ENCODE data around the gene PRRX2. TPM values are rescaled to one million over a fixed set of nuclear protein-coding genes. Genes with fewer than 3 reads are reported as not detected.

The PRRX2 gene
- total RNA-seq: 10 to 100 TPM; 20.8 to 22.9 TPM
- long read RNA-seq, donor 1, partial matches to known transcripts: 3 of 8 reads
- long read RNA-seq, donor 1, other reads (novel, unspliced or antisense): 2 of 8 reads
- long read RNA-seq, donor 2, partial matches to known transcripts: 0 of 10 reads
- long read RNA-seq, donor 2, other reads (novel, unspliced or antisense): 9 of 10 reads

- DNase-seq (ENCODE audit: low spot score): peak; percentile 93
- intact Hi-C loops (cut with DNase I): loop anchor here in 1 of 2 donors (10.0 kb wide), 1 partner anchor 49 kb away; no protein-coding TSS in a partner anchor
Observed at GRCh38 chr9:129665389-129665775, at the start of gene PRRX2. Gene PRRX2 (plus strand): TSS chr9:129665647. CDS start chr9:129665868, 221 bp downstream.

- intact Hi-C loops (cut with DNase I): loop anchor here in 1 of 2 donors (10.0 kb wide), 1 partner anchor 282 kb away; no protein-coding TSS in a partner anchor
- DNase-seq (ENCODE audit: low spot score): no peak
Observed at GRCh38 chr9:129617167-129617566, 48.3 kb upstream of the PRRX2 start.

- intact Hi-C loops (cut with DNase I): loop anchor here in 1 of 2 donors (10.0 kb wide), 1 partner anchor 285 kb away; no protein-coding TSS in a partner anchor
- no peak for DNase-seq (ENCODE audit: low spot score)
Observed at GRCh38 chr9:129619787-129620668, 45.4 kb upstream of the PRRX2 start.

- intact Hi-C loops (cut with DNase I): no loop called here
- DNase-seq (ENCODE audit: low spot score): no peak
Observed at GRCh38 chr9:129620669-129621295, 44.7 kb upstream of the PRRX2 start, which contains the start of gene C9orf50. Gene C9orf50 (minus strand): TSS chr9:129621101. CDS start chr9:129620574, 527 bp downstream.

- intact Hi-C loops (cut with DNase I): no loop called here
- DNase-seq (ENCODE audit: low spot score): no peak
Observed at GRCh38 chr9:129623331-129623730, 42.1 kb upstream of the PRRX2 start.

- intact Hi-C loops (cut with DNase I): no loop called here
- no peak for DNase-seq (ENCODE audit: low spot score)
Observed at GRCh38 chr9:129624168-129624759, 41.2 kb upstream of the PRRX2 start.

- intact Hi-C loops (cut with DNase I): no loop called here
- DNase-seq (ENCODE audit: low spot score): no peak
Observed at GRCh38 chr9:129624947-129625346, 40.5 kb upstream of the PRRX2 start.

- DNase-seq (ENCODE audit: low spot score): peak; percentile 97
- intact Hi-C loops (cut with DNase I): no loop called here
Observed at GRCh38 chr9:129626079-129626624, 39.3 kb upstream of the PRRX2 start, which contains the start of gene NTMT1. Gene NTMT1 (plus strand): TSS chr9:129626163. CDS start chr9:129632704, 6,541 bp downstream.

GRCh38 chr9:129626625-129627284 lies 38.7 kb upstream of the PRRX2 start:
- intact Hi-C loops (cut with DNase I): no loop called here

GRCh38 chr9:129627556-129628440 lies 37.6 kb upstream of the PRRX2 start:
- intact Hi-C loops (cut with DNase I): no loop called here
- DNase-seq (ENCODE audit: low spot score): no peak

More at GRCh38 chr9:129626625-129627284, 38.7 kb upstream of the PRRX2 start:
- DNase-seq (ENCODE audit: low spot score): no peak

- no peak for DNase-seq (ENCODE audit: low spot score)
- intact Hi-C loops (cut with DNase I): no loop called here
Observed at GRCh38 chr9:129628709-129629108, 36.7 kb upstream of the PRRX2 start.

- intact Hi-C loops (cut with DNase I): no loop called here
- no peak for DNase-seq (ENCODE audit: low spot score)
Observed at GRCh38 chr9:129629251-129629820, 36.1 kb upstream of the PRRX2 start.

GRCh38 chr9:129630967-129631673 lies 34.3 kb upstream of the PRRX2 start:
- DNase-seq (ENCODE audit: low spot score): no peak
- intact Hi-C loops (cut with DNase I): no loop called here

- no peak for DNase-seq (ENCODE audit: low spot score)
- intact Hi-C loops (cut with DNase I): no loop called here
Observed at GRCh38 chr9:129631674-129632129, 33.7 kb upstream of the PRRX2 start.

- intact Hi-C loops (cut with DNase I): no loop called here
- DNase-seq (ENCODE audit: low spot score): no peak
Observed at GRCh38 chr9:129632460-129632859, 33.0 kb upstream of the PRRX2 start.

GRCh38 chr9:129633207-129633606 lies 32.2 kb upstream of the PRRX2 start:
- intact Hi-C loops (cut with DNase I): no loop called here
- DNase-seq (ENCODE audit: low spot score): no peak

- DNase-seq (ENCODE audit: low spot score): no peak
- intact Hi-C loops (cut with DNase I): no loop called here
Observed at GRCh38 chr9:129633848-129634247, 31.6 kb upstream of the PRRX2 start.
